Thoracic aorta (tissue), 2 donors: ENCODE measurements around the gene MYOM1. TPM values are rescaled to one million over a fixed set of nuclear protein-coding genes. Genes with fewer than 3 reads are reported as not detected.
"Not testable (repeated sequence)": the region's sequence is repeated elsewhere in the genome, so short reads cannot be mapped to it uniquely, and the experiment has no call there.

Experiments
- ATAC-seq: fragments of 150-250 bp; one replicate; pipeline ENCODE4 v1.8.0; 2017; ENCODE audit warnings: low read depth; ENCODE audit not compliant: insufficient number of reproducible peaks, low FRiP score
- DNase-seq: peaks from one replicate; pipeline ENCODE4 v3.0.0-alpha.2; 2020; ENCODE audit warnings: low spot score
- H3K27ac ChIP-seq, 2 donors: fragments of 200-600 bp; sonication (generic); 1 replicate in 1 of 2; 2 replicates in 1 of 2; pipeline ENCODE4 v1.5.1; 2016; ENCODE audit warnings: mild to moderate bottlenecking in 2 of 2, moderate library complexity in 2 of 2
- H3K27me3 ChIP-seq: fragments of 200-600 bp; sonication (generic); replicated peaks from 2 replicates; pipeline ENCODE4 v1.6.0; 2016; ENCODE audit warnings: mild to moderate bottlenecking; ENCODE audit not compliant: insufficient read depth
- H3K36me3 ChIP-seq: fragments of 200-600 bp; sonication (generic); one replicate; pipeline ENCODE4 v1.5.1; 2016
- H3K4me1 ChIP-seq, 2 donors: fragments of 200-600 bp; sonication (generic); 1 replicate in 1 of 2; 2 replicates in 1 of 2; pipeline versions ENCODE4 v1.5.1 to v1.6.0; 2016; ENCODE audit warnings: low read depth in 2 of 2, mild to moderate bottlenecking in 1 of 2; ENCODE audit not compliant: control insufficient read depth in 1 of 2
- H3K4me3 ChIP-seq: fragments of 200-600 bp; sonication (generic); 2 replicates; pipeline ENCODE4 v1.5.1; 2016; ENCODE audit warnings: mild to moderate bottlenecking
- H3K9me3 ChIP-seq: fragments of 200-600 bp; sonication (generic); 2 replicates; pipeline ENCODE4 v1.5.1; 2016
- CTCF ChIP-seq: fragments of 200-600 bp; sonication (generic); IDR thresholded peaks from one replicate; pipeline ENCODE4 v1.5.1; 2019; ENCODE audit warnings: antibody characterized with exemption
- total RNA-seq, 2 donors: library from RNA; depleted of rRNA; stranded (reverse); fragments of >200 nt; gene quantifications; one replicate each; pipeline versions ENCODE4 v1.1.0 to v1.2.3, GENCODE V29; 2016

The MYOM1 gene
- total RNA-seq, 2 donors from 2014 or later, result 16.1 to 27.2 TPM

DNA sequence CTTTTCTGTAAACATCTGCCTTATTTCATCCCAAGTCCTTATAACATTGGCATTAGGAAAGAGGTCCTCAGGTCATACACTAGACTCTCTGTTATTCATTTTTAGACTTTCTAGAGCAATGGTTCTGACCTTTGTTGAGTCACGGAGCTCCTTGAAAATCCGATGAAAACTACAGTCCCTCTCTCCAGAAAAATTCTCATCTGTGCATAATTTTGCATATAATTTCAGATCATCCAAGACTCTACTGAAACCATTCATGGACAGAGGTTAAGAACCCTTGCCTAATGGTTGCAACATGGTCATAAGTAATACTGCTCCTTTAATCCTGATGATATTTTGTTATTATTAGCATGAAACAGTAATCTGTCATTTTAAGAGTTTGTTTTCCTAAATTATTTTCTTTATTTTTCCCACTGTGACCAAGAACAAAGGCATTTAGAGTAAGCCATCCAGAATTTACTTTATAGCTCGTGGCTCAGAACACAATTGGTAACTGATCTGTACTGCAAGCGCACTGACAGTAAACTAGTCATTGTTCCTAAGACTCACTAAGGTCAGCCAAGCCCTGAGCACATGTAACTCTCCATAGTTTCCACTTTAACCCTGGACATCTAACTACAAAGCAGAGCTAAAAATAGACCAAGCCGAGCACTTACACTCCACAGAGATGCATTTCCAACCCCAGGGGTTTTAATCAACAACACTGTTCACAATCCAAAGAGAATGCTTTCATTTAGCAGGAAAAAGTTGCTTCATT, 8.4 kb downstream of the MYOM1 start:
- Histone ChIP-seq H3K9me3 (no peaks in the 10 kb centered on the region), H3K27me3 (no peaks in the 10 kb centered on the region), H3K4me3 (no peak overlapping the region), H3K27ac (peak overlapping the region in 1 of 2 donors; percentile 9), H3K36me3 (peaks cover 10% of the 10 kb centered on the region), H3K4me1 (peaks cover 19 to 42% of the 10 kb centered on the region in 2 donors)
- DNase-seq (no peak), ATAC-seq (no peak)
- TF ChIP-seq CTCF, result no peak

- Histone ChIP-seq H3K4me1 (peaks cover 19 to 40% of the 10 kb centered on the region in 2 donors), H3K27ac (no peak overlapping the region), H3K9me3 (no peaks in the 10 kb centered on the region), H3K4me3 (no peak overlapping the region), H3K36me3 (peaks cover 13% of the 10 kb centered on the region), H3K27me3 (no peaks in the 10 kb centered on the region)
- TF ChIP-seq CTCF, result no peak
- no peak for DNase-seq
- no peak for ATAC-seq
These were observed 9.8 kb downstream of the MYOM1 start for GRCh38 chr18:3209859-3210569.

- Histone ChIP-seq H3K4me3 (no peak overlapping the region), H3K27ac (no peak overlapping the region), H3K36me3 (peaks cover 5% of the 10 kb centered on the region), H3K27me3 (no peaks in the 10 kb centered on the region), H3K4me1 (peaks cover 10 to 27% of the 10 kb centered on the region in 2 donors), H3K9me3 (peaks cover 3% of the 10 kb centered on the region)
- no peak for DNase-seq
- no peak for TF ChIP-seq CTCF
- ATAC-seq, result no peak
These were observed 12.2 kb downstream of the MYOM1 start for GRCh38 chr18:3207565-3207964.

- Histone ChIP-seq H3K4me3 (no peak overlapping the region), H3K9me3 (peaks cover 6% of the 10 kb centered on the region), H3K27me3 (no peaks in the 10 kb centered on the region), H3K4me1 (peaks cover 2 to 6% of the 10 kb centered on the region in 2 donors), H3K27ac (no peak overlapping the region), H3K36me3 (peaks cover 5% of the 10 kb centered on the region)
- DNase-seq, result no peak
- no peak for ATAC-seq
- no peak for TF ChIP-seq CTCF
These were observed 14.5 kb downstream of the MYOM1 start for GRCh38 chr18:3205239-3205638.

GRCh38 chr18:3199942-3200645, 19.7 kb downstream of the MYOM1 start:
- Histone ChIP-seq H3K27me3 (no peaks in the 10 kb centered on the region), H3K4me1 (no peaks in the 10 kb centered on the region), H3K4me3 (no peak overlapping the region), H3K36me3 (peaks cover 3% of the 10 kb centered on the region), H3K9me3 (peaks cover 6% of the 10 kb centered on the region), H3K27ac (no peak overlapping the region)
- TF ChIP-seq CTCF, result no peak
- no peak for DNase-seq
- no peak for ATAC-seq

GRCh38 chr18:3198260-3198860, 21.4 kb downstream of the MYOM1 start:
- not testable (repeated sequence) for H3K27ac ChIP-seq, ATAC-seq

More at GRCh38 chr18:3198260-3198860, 21.4 kb downstream of the MYOM1 start:
- H3K27me3 ChIP-seq, H3K9me3 ChIP-seq, H3K4me1 ChIP-seq, DNase-seq, H3K4me3 ChIP-seq, H3K36me3 ChIP-seq: not testable (repeated sequence)
